IPS DF 19.7 (cell line): Measurements from ENCODE around the gene DCTN1.

Source experiments
- DNase-seq: peaks from one replicate; pipeline ENCODE4 v3.0.0-alpha.2; 2013; ENCODE audit warnings: low read depth, low spot score

Gene DCTN1

GRCh38 chr2:74325815-74326214, 54.3 kb downstream of the DCTN1 start:
- DNase-seq, result no peak

GRCh38 chr2:74321737-74322136, 58.4 kb downstream of the DCTN1 start:
- DNase-seq, result no peak

- no peak for DNase-seq
Observed at GRCh38 chr2:74317701-74318100, 62.4 kb downstream of the DCTN1 start.

- DNase-seq, result no peak
Observed at GRCh38 chr2:74316627-74317295, 63.4 kb downstream of the DCTN1 start.

GRCh38 chr2:74314107-74314506, 66.0 kb downstream of the DCTN1 start:
- no peak for DNase-seq

- no peak for DNase-seq
Observed at GRCh38 chr2:74313497-74313896, 66.6 kb downstream of the DCTN1 start.

GRCh38 chr2:74312913-74313312, 67.2 kb downstream of the DCTN1 start:
- DNase-seq, result no peak
